OCI-LY1 (cell line): Measurements from ENCODE around the gene L1CAM.

Experiments used
- H2AFZ ChIP-seq: fragments of 200-600 bp; sonication (generic), shearing (Covaris generic); 2 replicates; pipeline ENCODE4 v1.6.0; 2014; ENCODE audit warnings: antibody characterized with exemption, mild to moderate bottlenecking, low read length
- H3F3A ChIP-seq: fragments of 200-600 bp; sonication (generic), shearing (Covaris generic); 2 replicates; pipeline ENCODE4 v1.6.0; 2014; ENCODE audit warnings: mild to moderate bottlenecking, antibody characterized with exemption, low read length, moderate library complexity; ENCODE audit not compliant: insufficient read depth
- H3K27ac ChIP-seq: fragments of 200-600 bp; sonication (generic); 2 replicates; pipeline ENCODE4 v1.5.1; 2014; ENCODE audit warnings: low read length, mixed run types, mild to moderate bottlenecking, low read depth; ENCODE audit not compliant: poor library complexity, severe bottlenecking
- H3K27me3 ChIP-seq: fragments of 200-600 bp; sonication (generic); 2 replicates; pipeline ENCODE4 v1.6.0; 2014; ENCODE audit warnings: antibody characterized with exemption, mild to moderate bottlenecking, low read length, moderate library complexity; ENCODE audit not compliant: insufficient read depth
- H3K36me3 ChIP-seq: fragments of 200-600 bp; sonication (generic); 2 replicates; pipeline ENCODE4 v1.6.1; 2014; ENCODE audit warnings: mild to moderate bottlenecking, antibody characterized with exemption, low read length, moderate library complexity, mixed read lengths; ENCODE audit not compliant: insufficient read depth
- H3K4me1 ChIP-seq: fragments of 200-600 bp; sonication (generic); 2 replicates; pipeline ENCODE4 v1.5.1; 2014; ENCODE audit warnings: mild to moderate bottlenecking, low read length, moderate library complexity; ENCODE audit not compliant: insufficient read depth, severe bottlenecking
- H3K4me2 ChIP-seq: fragments of 200-600 bp; sonication (generic), shearing (Covaris generic); 2 replicates; pipeline ENCODE4 v1.6.1; 2014; ENCODE audit warnings: low read length
- H3K4me3 ChIP-seq: fragments of 200-600 bp; sonication (generic); 2 replicates; pipeline ENCODE4 v1.5.1; 2014; ENCODE audit warnings: low read length, low read depth, mild to moderate bottlenecking, mixed read lengths; ENCODE audit not compliant: poor library complexity, severe bottlenecking
- H3K79me2 ChIP-seq: fragments of 200-600 bp; shearing (Covaris generic); 2 replicates; pipeline ENCODE4 v1.6.1; 2016; ENCODE audit warnings: mixed run types, low read length, mixed read lengths; ENCODE audit not compliant: insufficient read depth
- H3K9ac ChIP-seq: fragments of 200-600 bp; sonication (generic), shearing (Covaris generic); 2 replicates; pipeline ENCODE4 v1.6.1; 2014; ENCODE audit warnings: mild to moderate bottlenecking, low read length, mixed read lengths
- H3K9me2 ChIP-seq: fragments of 200-600 bp; sonication (generic), shearing (Covaris generic); 2 replicates; pipeline ENCODE4 v1.6.1; 2014; ENCODE audit warnings: low read depth, mild to moderate bottlenecking, low read length, mixed read lengths
- H3K9me3 ChIP-seq: fragments of 200-600 bp; shearing (Covaris generic); 2 replicates; pipeline ENCODE4 v1.6.1; 2014; ENCODE audit warnings: low read length, mixed read lengths
- H4K20me1 ChIP-seq: fragments of 200-600 bp; sonication (generic), shearing (Covaris generic); 2 replicates; pipeline ENCODE4 v1.6.0; 2016; ENCODE audit warnings: mild to moderate bottlenecking, low read length; ENCODE audit not compliant: insufficient read depth
- EZH2 ChIP-seq: fragments of 200-600 bp; sonication (generic), shearing (Covaris generic); IDR thresholded peaks from 2 replicates; pipeline ENCODE4 v1.8.0; 2017; ENCODE audit warnings: borderline replicate concordance, mixed run types, mild to moderate bottlenecking, antibody characterized with exemption, low read length, moderate library complexity, mixed read lengths
- TF ChIP-seq, protein P1 (sequence below): fragments of 200-600 bp; sonication (generic), shearing (Covaris generic); IDR thresholded peaks from 2 replicates; pipeline ENCODE4 v1.5.1; 2017; ENCODE audit warnings: mild to moderate bottlenecking, antibody characterized with exemption, low read length, moderate library complexity, mixed read lengths

Gene L1CAM

DNA sequence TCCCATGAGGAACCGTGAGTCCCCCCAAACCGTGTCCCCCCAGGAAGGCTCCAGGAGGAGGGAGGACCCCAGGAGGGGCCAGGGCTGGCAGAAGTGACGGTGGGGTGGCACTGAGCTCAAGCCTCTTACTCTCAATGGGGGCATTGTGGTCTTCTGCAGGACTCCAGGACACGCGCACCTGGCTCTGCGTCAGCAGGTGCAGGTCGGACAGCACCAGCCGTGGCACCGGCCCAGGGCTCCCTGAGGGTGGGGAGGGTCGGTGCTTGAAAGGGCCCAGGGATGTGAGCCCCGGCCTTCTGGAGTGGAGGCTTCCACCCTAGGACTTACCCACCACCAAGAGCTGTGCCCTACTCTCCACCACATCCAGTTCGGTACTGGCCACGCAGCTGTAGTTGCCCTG lies 18.3 kb downstream of the L1CAM start:
- Histone ChIP-seq H2AFZ (no peak overlapping the region), H3K4me1 (no peaks in the 10 kb centered on the region), H3K9me2 (no peaks in the 10 kb centered on the region), H3K27ac (no peak overlapping the region), H3K4me2 (no peak overlapping the region), H3K79me2 (no peaks in the 10 kb centered on the region), H3K36me3 (no peaks in the 10 kb centered on the region), H3F3A (no peaks in the 10 kb centered on the region), H3K9ac (no peak overlapping the region), H3K4me3 (no peak overlapping the region), H3K27me3 (no peaks in the 10 kb centered on the region), H3K9me3 (no peaks in the 10 kb centered on the region), H4K20me1 (no peaks in the 10 kb centered on the region)
- no peak for TF ChIP-seq EZH2
- TF ChIP-seq, protein P1, sequence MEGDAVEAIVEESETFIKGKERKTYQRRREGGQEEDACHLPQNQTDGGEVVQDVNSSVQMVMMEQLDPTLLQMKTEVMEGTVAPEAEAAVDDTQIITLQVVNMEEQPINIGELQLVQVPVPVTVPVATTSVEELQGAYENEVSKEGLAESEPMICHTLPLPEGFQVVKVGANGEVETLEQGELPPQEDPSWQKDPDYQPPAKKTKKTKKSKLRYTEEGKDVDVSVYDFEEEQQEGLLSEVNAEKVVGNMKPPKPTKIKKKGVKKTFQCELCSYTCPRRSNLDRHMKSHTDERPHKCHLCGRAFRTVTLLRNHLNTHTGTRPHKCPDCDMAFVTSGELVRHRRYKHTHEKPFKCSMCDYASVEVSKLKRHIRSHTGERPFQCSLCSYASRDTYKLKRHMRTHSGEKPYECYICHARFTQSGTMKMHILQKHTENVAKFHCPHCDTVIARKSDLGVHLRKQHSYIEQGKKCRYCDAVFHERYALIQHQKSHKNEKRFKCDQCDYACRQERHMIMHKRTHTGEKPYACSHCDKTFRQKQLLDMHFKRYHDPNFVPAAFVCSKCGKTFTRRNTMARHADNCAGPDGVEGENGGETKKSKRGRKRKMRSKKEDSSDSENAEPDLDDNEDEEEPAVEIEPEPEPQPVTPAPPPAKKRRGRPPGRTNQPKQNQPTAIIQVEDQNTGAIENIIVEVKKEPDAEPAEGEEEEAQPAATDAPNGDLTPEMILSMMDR: no peak

DNA sequence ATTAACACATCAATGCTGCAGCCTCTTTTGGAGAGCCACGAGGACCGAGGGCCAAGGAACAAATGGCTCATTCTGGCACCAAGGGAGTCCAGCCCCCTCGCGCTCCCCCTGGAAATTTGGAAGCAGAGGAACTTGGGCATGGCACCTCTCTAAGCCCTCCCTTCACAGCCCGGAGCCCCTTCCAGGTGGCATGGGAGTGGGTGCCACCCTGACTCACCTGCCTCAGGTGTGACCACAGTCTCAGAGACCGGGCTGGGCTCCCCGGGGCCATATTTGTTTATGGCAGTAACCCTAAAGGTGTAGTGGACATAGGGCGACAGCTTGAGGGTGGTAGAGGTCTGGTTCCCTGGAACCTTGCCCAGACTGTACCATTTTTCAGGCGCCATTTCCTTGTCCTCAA lies 18.8 kb downstream of the L1CAM start:
- H3K27me3 ChIP-seq: no peaks in the 10 kb centered on the region
- TF ChIP-seq EZH2: no peak
- TF ChIP-seq, protein P1: no peak
- no peaks in the 10 kb centered on the region for H3K9me2 ChIP-seq

DNA sequence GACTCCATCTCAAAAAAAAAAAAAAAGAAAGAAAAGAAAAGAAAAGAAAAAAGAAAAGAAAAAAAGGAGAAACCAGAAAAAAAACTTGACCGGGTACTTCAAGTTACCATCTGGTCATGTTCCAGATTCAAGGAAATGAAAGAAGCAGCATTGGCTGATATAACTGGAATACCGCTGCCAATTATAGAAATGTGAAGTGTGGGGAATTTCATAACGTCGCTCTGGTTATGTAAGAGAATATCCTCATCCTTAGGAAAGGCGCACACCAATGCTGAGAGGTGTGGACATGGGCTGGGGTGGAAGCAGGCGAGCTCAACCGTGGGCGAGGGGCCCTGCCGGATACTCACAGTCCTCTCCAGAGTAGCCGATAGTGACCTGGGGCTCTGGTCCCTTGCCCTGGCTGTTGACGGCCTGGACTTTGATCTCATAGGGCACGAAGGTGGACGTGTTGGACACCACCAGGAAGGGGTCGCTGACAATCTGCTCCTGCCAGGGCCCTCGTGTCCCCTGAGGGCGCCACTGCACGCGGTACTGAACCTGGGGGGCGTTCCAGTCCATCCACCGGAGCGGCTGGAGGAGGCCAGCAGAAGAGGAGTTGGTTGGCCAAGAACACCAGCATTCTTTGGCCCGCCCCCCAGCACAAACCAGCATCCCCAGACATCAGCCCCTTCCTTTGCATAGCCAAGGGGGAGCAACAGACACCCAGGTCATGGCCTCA lies 19.5 kb downstream of the L1CAM start:
- TF ChIP-seq, protein P1: no peak
- no peak for TF ChIP-seq EZH2
- Histone ChIP-seq H3K27ac (no peak overlapping the region), H3K4me3 (no peak overlapping the region), H2AFZ (no peak overlapping the region), H3K9ac (no peak overlapping the region), H3K27me3 (no peaks in the 10 kb centered on the region), H3K9me3 (no peaks in the 10 kb centered on the region), H3K4me2 (no peak overlapping the region), H3K9me2 (no peaks in the 10 kb centered on the region), H3F3A (no peaks in the 10 kb centered on the region), H3K36me3 (no peaks in the 10 kb centered on the region), H3K79me2 (no peaks in the 10 kb centered on the region), H4K20me1 (no peaks in the 10 kb centered on the region), H3K4me1 (no peaks in the 10 kb centered on the region)

More for the DNA sequence above, 18.8 kb downstream of the L1CAM start:
- Histone ChIP-seq H2AFZ (no peak overlapping the region), H3K4me1 (no peaks in the 10 kb centered on the region), H3K4me2 (no peak overlapping the region), H3K79me2 (no peaks in the 10 kb centered on the region), H3K9me3 (no peaks in the 10 kb centered on the region), H3F3A (no peaks in the 10 kb centered on the region), H4K20me1 (no peaks in the 10 kb centered on the region), H3K9ac (no peak overlapping the region), H3K4me3 (no peak overlapping the region), H3K27ac (no peak overlapping the region), H3K36me3 (no peaks in the 10 kb centered on the region)
